Femur (tissue), 1 donor: ENCODE results near the gene SERINC2.
"Not testable (repeated sequence)": the region's sequence is repeated elsewhere in the genome, so short reads cannot be mapped to it uniquely, and the experiment has no call there.

ENCODE experiments used
- DNase-seq: peaks from one replicate; pipeline ENCODE4 v3.0.0-alpha.2; 2017

Gene SERINC2

DNA sequence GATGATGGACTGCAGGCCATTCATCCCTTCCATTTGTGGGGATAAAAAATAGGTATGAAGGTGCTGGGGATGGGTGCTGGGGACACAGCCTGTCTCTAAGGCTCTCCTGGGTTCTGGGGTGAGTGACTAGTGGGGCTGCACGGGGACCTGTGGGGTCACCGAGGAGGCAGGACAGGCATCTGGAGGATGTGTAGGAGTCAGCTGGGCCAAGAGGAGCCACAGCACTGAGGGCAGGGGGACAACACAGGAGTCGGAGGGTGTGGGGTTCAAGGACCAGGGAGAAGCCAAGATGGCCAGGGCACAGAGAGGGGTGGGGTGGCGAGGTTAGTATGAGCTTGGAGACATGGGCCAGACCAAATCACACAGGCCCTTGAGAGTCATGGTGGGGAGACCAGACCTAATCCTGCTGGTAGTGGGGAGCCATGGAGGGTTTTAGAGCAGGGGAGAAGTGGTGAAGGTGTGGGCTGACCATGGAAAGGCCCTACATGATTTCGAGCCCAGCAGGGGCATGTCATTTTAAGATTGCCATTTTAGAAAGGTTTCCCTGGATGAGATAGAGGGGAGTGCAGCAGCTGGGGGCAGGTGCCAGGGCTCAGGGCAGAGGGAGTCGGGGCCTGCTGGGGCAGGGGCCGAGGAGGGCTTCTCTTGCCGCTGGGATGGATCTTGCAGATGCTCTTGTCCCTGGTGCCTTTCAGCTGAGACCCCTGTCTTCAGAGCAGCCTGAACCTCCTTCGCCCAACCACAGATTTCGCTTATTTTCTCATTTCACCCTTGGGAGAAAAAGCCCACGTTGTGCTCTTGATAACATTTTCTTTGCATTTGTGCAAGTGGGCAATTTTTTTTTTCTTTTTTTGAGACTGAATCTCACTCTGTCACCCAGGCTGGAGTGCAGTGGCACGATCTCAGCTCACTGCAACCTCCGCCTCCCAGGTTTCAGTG is 22.7 kb downstream of the SERINC2 start:
- no peak for DNase-seq

- DNase-seq: no peak
These were observed 23.8 kb downstream of the SERINC2 start for GRCh38 chr1:31436596-31437432.

GRCh38 chr1:31437433-31438037 is 24.5 kb downstream of the SERINC2 start:
- DNase-seq: no peak

- no peak for DNase-seq
These were observed 26.3 kb downstream of the SERINC2 start for GRCh38 chr1:31439276-31439675.

DNA sequence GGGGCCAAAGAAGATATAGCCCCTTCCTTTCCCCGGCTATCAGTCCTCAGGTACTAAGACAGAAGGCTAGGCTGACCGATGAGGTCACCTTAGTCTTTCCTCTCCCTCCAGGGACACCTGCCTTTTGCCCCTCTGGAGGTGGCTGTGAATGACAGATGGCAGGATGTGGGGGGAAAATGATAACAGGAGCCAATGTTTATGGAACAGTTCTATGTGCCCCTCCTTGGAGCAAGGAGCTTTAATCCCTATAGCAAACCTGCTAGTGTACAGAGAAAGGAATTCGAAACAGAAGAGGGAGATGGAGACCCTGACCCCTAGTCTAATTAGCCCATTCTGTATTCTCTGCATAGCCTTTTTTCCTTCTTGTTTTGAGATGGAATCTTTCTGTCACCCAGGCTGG is 28.1 kb downstream of the SERINC2 start:
- DNase-seq: no peak

- no peak for DNase-seq
These were observed 28.5 kb downstream of the SERINC2 start for GRCh38 chr1:31441558-31441957.

DNA sequence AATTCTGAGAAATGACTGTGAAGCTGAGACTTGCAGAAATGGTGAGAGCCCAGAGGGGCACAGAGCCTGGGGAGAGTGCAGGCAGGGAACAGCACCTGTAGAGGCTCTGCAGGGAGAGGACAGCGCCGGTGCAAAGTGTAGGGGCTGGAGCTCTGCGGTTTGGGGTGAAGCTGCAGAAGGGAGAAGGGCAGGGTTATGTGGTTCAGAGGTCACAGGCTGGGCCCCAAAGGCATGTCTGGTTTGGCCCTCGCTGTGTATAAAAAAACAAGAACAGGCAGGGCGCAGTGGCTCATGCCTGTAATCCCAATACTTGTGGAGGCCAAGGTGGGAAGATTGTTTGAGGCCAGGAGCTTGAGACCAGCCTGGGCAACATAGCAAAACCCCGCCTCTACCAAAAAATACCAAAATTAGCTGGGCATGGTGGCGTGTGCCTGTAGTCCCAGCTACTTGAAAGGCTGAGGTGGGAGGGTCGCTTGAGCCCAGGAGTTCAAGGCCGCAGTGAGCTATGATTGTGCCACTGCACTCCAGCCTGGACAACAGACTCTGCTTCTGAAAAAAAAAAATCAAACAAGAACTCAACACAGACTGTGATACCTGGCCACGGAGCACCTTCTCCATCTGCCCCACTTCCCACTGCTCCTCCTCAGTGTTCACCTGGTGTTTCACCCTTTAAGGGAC is 29.1 kb downstream of the SERINC2 start:
- DNase-seq: no peak

DNA sequence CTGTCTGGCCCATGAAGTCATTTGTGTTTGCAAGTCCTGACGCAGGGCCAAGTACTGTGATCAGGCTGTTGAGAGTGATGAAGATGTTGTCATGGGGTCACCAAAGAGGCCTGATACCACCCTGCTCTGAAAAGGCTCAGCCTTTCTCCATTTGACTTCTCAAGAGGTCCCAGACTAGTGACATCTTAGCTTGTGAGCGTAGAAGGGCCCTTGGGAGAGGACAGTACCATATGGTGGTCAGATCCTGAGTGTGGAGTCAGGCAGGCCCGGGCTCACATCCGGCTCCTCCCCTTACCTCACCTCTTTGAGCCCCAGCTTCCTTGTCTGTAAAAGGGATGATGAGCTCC is 29.6 kb downstream of the SERINC2 start:
- DNase-seq: no peak

- DNase-seq: no peak
These were observed 30.7 kb downstream of the SERINC2 start for GRCh38 chr1:31443673-31444072.

DNA sequence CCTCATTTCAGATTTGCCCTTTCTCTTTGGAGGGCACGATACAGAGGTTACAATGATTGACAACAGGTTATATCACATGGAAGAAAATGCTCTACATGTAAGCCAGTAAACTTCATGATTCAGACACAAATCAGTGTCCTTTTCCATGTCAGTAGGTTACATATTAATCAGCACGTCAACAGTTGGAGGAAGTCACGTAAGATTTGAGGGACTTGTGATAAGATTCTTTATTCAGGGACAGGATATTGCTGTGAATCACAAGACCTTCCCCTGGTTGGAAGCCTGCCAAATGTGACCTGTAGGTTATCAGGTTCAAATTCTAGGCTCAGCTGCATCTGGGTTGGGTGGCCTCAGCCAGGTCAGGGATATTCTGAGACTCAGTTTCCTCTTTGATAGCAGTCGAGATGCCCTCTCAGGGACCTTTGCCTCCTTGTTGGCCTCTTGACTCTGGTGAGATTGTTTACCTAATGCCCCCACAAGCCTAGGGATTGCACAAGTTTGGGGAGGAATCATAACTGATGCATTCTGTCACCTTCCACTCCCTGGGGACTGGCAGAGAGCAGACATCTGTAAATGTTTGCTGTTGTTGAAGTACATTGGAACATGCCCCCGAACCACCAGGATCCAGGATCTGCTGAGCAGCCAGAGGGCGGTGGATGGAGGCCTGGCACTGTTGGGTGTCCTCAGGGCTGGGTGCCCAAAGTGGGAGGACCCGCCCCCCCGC is 31.9 kb downstream of the SERINC2 start:
- DNase-seq: no peak

DNA sequence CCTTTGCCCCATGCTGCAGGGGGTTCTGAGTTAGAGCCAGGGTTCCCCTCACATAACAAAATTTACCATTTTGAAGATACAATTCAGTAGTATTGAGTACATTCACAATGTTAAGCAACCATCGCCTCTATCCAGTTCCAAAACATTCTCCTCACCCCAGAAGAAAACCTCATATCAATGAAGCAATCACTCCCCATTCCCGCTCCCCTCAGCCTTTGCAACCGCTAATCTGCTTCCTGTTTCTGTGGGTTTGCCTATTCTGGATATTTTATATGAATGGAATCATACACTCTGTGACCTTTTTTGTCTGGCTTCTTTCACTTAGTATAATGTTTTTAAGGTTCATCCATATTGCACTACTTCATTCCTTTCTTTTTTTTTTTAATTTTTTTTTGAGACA is 32.9 kb downstream of the SERINC2 start:
- no peak for DNase-seq

DNA sequence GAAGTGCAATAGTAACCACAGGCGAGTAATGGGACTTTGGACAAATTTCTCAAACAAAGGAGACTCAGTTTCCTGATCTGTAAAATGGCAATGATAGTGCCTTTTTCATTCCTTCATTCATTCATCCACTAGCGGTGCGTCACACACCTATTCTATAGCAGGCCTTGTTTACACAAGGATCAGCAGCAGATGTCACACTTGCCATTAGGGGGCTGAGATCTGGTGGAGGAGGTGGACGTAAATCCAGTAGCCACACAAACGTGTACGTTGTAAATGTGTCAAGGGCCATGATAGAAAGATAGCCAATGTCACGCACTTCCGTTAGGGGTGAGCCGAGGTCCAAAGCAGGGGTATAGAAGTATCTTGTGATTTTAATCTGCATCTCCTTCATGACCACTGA is 34.2 kb downstream of the SERINC2 start:
- DNase-seq: no peak

DNA sequence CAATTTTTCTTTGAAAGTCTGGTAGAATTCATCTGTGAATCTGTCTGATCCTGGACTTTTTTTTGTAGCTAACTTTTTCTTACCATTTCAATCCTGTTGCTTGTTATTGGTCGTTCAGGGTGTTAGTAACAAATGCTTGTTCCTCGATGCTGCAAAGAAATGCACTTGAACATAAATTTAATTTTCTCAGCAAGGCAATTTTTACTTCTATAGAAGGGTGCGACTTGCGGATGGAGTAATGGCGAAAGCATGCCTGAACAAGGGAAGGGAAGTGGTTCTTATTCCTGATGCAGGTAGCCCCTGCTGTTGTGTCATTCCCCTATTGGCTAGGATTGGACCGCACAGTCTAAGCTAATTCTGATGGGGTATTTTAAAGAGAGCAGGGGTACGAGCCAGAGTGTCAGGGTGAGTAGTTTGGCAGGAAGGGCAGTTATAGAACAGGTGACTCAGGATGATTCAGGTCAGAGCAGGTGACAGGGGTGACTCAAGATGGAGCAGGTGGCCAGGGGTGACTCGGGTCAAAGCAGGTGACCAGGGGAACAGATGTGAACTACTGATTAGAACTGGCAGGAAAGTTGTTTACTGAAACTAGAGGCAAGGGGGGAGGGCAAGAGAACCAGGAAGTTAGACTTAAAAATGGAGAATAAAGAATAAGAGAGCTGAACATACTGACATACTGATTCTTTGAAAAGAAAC is 40.5 kb downstream of the SERINC2 start:
- no peak for DNase-seq

DNA sequence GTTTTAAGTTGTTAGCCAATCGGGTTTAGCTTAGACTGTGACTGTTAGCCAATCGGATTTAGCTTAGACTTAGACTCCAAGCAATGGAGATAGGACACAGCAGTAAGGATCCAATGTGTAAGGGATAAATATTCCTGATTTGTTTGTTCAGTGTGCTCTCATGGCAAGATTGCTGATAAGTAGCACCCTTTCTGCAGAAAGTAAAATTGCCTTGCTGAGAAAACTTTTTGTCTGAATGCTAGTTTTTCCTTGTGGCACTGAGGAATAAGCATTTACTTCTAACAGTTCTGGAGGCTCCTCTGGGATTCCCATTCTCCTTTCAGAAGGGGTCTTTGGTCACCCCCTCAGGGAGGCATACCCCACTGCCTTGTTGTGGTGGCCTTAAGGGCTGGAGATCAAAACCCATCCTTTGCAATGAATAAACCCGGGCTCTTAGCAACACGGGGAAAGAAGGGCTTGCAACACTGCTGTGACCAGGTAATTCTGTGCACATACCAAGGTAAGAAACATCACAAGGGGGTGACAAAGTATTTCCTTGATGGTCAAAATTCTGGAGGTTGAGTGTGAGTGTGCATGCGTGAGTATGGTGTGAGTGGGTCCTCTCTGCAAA is 45.4 kb downstream of the SERINC2 start:
- no peak for DNase-seq

GRCh38 chr1:31460027-31460426 is 47.0 kb downstream of the SERINC2 start:
- DNase-seq: no peak

DNA sequence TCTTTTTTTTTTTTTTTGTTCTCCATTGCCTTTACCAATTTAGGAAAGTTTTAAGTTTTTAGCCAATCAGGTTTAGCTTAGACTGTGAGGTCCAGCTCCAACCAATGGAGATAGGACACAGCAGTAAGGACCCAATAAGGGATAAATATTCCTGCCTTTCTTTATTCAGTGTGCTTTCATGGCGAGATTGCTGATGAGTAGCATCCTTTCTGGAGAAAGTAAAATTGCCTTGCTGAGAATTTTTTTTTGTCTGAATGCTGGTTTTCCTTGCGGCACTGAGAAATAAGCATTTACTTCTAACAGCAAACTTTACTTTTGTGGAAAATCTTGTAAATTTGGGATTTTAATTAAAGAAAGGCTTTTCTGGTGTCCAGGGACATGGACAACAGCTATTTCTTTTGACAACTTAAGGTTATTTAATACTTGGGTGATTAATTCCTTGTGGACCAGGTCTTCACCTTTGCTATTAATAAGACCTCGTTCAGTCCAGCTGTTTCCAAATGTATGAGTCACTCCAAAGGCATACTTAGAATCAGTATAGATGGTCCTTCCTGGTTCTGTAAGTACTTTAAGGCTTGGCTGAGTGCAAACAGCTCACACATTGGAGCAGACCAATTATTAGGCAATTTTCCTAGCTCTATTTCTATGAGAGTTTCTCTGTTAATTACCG is 54.1 kb downstream of the SERINC2 start:
- DNase-seq: no peak

GRCh38 chr1:31470794-31471315 is 57.8 kb downstream of the SERINC2 start:
- DNase-seq: no peak

- DNase-seq: not testable (repeated sequence)
These were observed 58.7 kb downstream of the SERINC2 start for GRCh38 chr1:31471452-31472313.

DNA sequence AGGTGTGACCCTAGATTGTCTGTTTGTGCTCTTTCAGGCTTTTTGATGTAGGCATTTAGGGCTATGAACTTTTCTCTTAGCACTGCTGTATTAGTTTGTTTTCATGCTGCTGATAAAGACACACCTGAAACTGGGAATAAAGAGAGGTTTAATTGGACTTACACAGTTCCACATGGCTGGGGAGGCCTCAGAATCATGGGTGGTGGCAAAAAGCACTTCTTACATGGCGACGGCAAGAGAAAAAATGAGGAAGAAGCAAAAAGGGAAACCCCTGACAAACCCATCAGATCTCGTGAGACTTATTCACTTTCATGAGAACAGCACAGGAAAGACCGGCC is 59.3 kb downstream of the SERINC2 start:
- not testable (repeated sequence) for DNase-seq
